KMS-11 (cell line): ENCODE measurements around the gene TIPIN.
"Not testable (repeated sequence)": the region's sequence is repeated elsewhere in the genome, so short reads cannot be mapped to it uniquely, and the experiment has no call there.

Experiments
- H2AFZ ChIP-seq: fragments of 200-600 bp; sonication (generic); 2 replicates; pipeline ENCODE4 v1.6.1; 2016; ENCODE audit warnings: antibody characterized with exemption, mixed run types, low read depth
- H3K27ac ChIP-seq: fragments of 200-600 bp; sonication (generic); 2 replicates; pipeline ENCODE4 v1.6.1; 2016; ENCODE audit warnings: mild to moderate bottlenecking, mixed run types
- H3K27me3 ChIP-seq: fragments of 200-600 bp; sonication (generic); 2 replicates; pipeline ENCODE4 v1.6.1; 2017; ENCODE audit warnings: mild to moderate bottlenecking, low read depth, mixed run types, moderate library complexity; ENCODE audit not compliant: insufficient read depth
- H3K36me3 ChIP-seq: fragments of 200-600 bp; sonication (generic); 2 replicates; pipeline ENCODE4 v1.6.1; 2017; ENCODE audit warnings: mild to moderate bottlenecking, mixed run types; ENCODE audit not compliant: insufficient read depth
- H3K4me1 ChIP-seq: fragments of 200-600 bp; sonication (generic); 2 replicates; pipeline ENCODE4 v1.6.1; 2016; ENCODE audit warnings: mild to moderate bottlenecking, low read depth, mixed run types; ENCODE audit not compliant: poor library complexity, severe bottlenecking
- H3K4me2 ChIP-seq: fragments of 200-600 bp; sonication (generic); 2 replicates; pipeline ENCODE4 v1.7.0; 2016; ENCODE audit warnings: mild to moderate bottlenecking, mixed run types
- H3K4me3 ChIP-seq: fragments of 200-600 bp; sonication (generic); IDR thresholded peaks from 2 replicates; pipeline ENCODE4 v1.6.1; 2017; ENCODE audit warnings: low read depth, low read length, mixed read lengths; ENCODE audit not compliant: insufficient read depth
- H3K79me2 ChIP-seq: fragments of 200-600 bp; sonication (generic); 2 replicates; pipeline ENCODE4 v1.6.1; 2016; ENCODE audit warnings: low read depth, mixed run types; ENCODE audit not compliant: insufficient read depth
- H3K9ac ChIP-seq: fragments of 200-600 bp; sonication (generic); 2 replicates; pipeline ENCODE4 v1.6.1; 2016; ENCODE audit warnings: mild to moderate bottlenecking, mixed run types
- H4K20me1 ChIP-seq: fragments of 200-600 bp; sonication (generic); 2 replicates; pipeline ENCODE4 v1.6.1; 2016; ENCODE audit warnings: mild to moderate bottlenecking, mixed run types; ENCODE audit not compliant: insufficient read depth
- CTCF ChIP-seq: fragments of 200-600 bp; sonication (generic); conservative IDR thresholded peaks from 2 replicates; pipeline ENCODE4 v1.6.1; 2017; ENCODE audit warnings: low read depth, mild to moderate bottlenecking, antibody characterized with exemption, low read length, moderate library complexity, mixed read lengths

The TIPIN gene

DNA sequence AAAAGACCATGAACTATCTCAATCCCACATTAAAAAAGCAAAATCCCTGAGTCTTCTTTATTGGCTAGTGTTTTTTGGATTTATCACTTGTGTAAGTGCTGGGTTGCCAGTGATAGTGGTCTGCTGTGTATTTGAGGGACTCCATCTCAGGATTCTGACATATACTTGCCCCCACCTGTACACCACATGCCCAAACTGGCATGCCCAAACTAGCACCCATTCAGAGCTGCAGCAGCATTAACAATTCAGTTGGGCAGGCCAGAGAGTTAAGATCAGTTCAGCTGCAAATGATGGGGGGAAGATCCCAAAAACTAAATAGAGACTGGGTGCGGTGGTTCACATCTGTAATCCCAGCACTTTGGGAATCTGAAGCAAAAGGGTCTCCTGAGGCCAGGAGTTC is 6.3 kb upstream of the TIPIN start:
- H4K20me1 ChIP-seq, result no peaks in the 10 kb centered on the region
- no peaks in the 10 kb centered on the region for H3K79me2 ChIP-seq
- no peak overlapping the region for H2AFZ ChIP-seq
- no peak overlapping the region for H3K4me3 ChIP-seq
- no peak overlapping the region for H3K9ac ChIP-seq
- no peaks in the 10 kb centered on the region for H3K36me3 ChIP-seq
- no peaks in the 10 kb centered on the region for H3K27me3 ChIP-seq
- no peak overlapping the region for H3K27ac ChIP-seq
- no peak overlapping the region for H3K4me2 ChIP-seq
- no peak for TF ChIP-seq CTCF
- no peaks in the 10 kb centered on the region for H3K4me1 ChIP-seq

- H3K4me3 ChIP-seq, H4K20me1 ChIP-seq, H2AFZ ChIP-seq, H3K4me2 ChIP-seq, H3K27me3 ChIP-seq, H3K9ac ChIP-seq, H3K4me1 ChIP-seq, H3K79me2 ChIP-seq, H3K36me3 ChIP-seq, H3K27ac ChIP-seq: not testable (repeated sequence)
Measured at GRCh38 chr15:66361745-66362460, 5.4 kb upstream of the TIPIN start.

DNA sequence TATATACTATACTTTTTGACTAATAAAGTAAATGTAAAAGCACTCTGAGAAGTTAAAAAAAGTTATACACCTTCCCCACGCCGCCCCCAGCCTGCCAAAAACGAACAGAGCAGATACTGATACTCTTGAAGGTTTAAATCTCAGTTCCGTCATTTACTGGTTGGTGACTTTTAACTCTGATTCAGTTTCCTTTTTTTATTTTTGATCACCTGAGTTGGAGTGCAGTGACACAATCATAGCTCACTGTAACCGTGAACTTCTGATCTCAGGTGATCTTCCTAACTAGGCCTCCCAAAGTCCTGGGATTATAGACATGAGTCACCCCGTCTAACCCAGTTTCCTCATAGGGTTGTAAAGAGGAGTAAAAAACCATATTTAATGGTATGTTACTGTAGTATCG is 3.3 kb upstream of the TIPIN start:
- Histone ChIP-seq H3K9ac (no peak overlapping the region), H3K4me2 (no peak overlapping the region), H3K27me3 (no peaks in the 10 kb centered on the region), H3K4me3 (no peak overlapping the region), H2AFZ (no peak overlapping the region), H3K79me2 (peaks cover 15% of the 10 kb centered on the region; the same call in 1 of the 2 replicates), H3K36me3 (no peaks in the 10 kb centered on the region), H3K4me1 (peaks cover 10% of the 10 kb centered on the region), H3K27ac (no peak overlapping the region), H4K20me1 (no peaks in the 10 kb centered on the region)
- TF ChIP-seq CTCF, result no peak

- Histone ChIP-seq H3K36me3 (no peaks in the 10 kb centered on the region; the same call in 1 of the 2 replicates), H3K9ac (peak overlapping the region; percentile 93), H4K20me1 (no peaks in the 10 kb centered on the region), H3K27ac (peak overlapping the region; percentile 69), H2AFZ (peak overlapping the region; percentile 89), H3K4me2 (peak overlapping the region; percentile 70), H3K27me3 (no peaks in the 10 kb centered on the region), H3K79me2 (peaks cover 24% of the 10 kb centered on the region; the same call in 1 of the 2 replicates), H3K4me3 (no peak overlapping the region), H3K4me1 (peaks cover 10% of the 10 kb centered on the region)
- TF ChIP-seq CTCF, result no peak
Measured at GRCh38 chr15:66356077-66356358, 467 bp downstream of the TIPIN start.

- not testable (repeated sequence) for H2AFZ ChIP-seq, H3K27ac ChIP-seq, H3K36me3 ChIP-seq, H3K4me2 ChIP-seq, H4K20me1 ChIP-seq, H3K27me3 ChIP-seq, H3K79me2 ChIP-seq, H3K4me3 ChIP-seq, H3K9ac ChIP-seq
- H3K4me1 ChIP-seq, result peaks cover 12% of the 10 kb centered on the region
Measured at GRCh38 chr15:66348530-66348929, 8.0 kb downstream of the TIPIN start.
